Ascending aorta (tissue), 2 donors: ENCODE results near the gene KRTAP9-7. TPM values are rescaled to one million over a fixed set of nuclear protein-coding genes. Genes with fewer than 3 reads are reported as not detected.

Experiments
- DNase-seq, 2 donors: peaks; one replicate each; pipeline ENCODE4 v3.0.0-alpha.2; 2019; ENCODE audit warnings: low spot score in 2 of 2
- H3K27ac ChIP-seq, 2 donors: fragments of 200-600 bp; sonication (generic); one replicate each; pipeline ENCODE4 v1.5.1; 2016 to 2017; ENCODE audit warnings: mild to moderate bottlenecking in 1 of 2
- H3K27me3 ChIP-seq: fragments of 200-600 bp; sonication (generic); one replicate; pipeline ENCODE4 v1.5.1; 2017
- H3K36me3 ChIP-seq, 2 donors: fragments of 200-600 bp; sonication (generic); one replicate each; pipeline ENCODE4 v1.5.1; 2016
- H3K4me1 ChIP-seq, 2 donors: fragments of 200-600 bp; sonication (generic); one replicate each; pipeline ENCODE4 v1.5.1; 2016 to 2017; ENCODE audit warnings: mild to moderate bottlenecking in 1 of 2
- H3K4me3 ChIP-seq, 2 donors: fragments of 200-600 bp; sonication (generic); one replicate each; pipeline ENCODE4 v1.5.1; 2016 to 2017; ENCODE audit warnings: mild to moderate bottlenecking in 1 of 2
- H3K9me3 ChIP-seq, 2 donors: fragments of 200-600 bp; sonication (generic); one replicate each; pipeline ENCODE4 v1.5.1; 2016
- CTCF ChIP-seq, 3 experiments: fragments of 200-600 bp in 2 of 3; fragments of 450-650 bp in 1 of 3; sonication (generic) in 2 of 3; IDR thresholded peaks; one replicate each; pipeline ENCODE4 v1.5.1; 2016 to 2019; ENCODE audit warnings: antibody characterized with exemption in 3 of 3, mild to moderate bottlenecking in 1 of 3, moderate library complexity in 1 of 3
- intact Hi-C: fragments of 100-400 bp; cut with DNase I; formaldehyde crosslinking; loops from one replicate; pipeline ENCODE4 v1.15.1; 2023
- total RNA-seq: library from RNA; depleted of rRNA; stranded (reverse); fragments of >200 nt; gene quantifications from one replicate; pipeline ENCODE4 v1.1.0, GENCODE V29; 2016

The KRTAP9-7 gene
- total RNA-seq, 1 donor from 2014 or later: not detected

DNA sequence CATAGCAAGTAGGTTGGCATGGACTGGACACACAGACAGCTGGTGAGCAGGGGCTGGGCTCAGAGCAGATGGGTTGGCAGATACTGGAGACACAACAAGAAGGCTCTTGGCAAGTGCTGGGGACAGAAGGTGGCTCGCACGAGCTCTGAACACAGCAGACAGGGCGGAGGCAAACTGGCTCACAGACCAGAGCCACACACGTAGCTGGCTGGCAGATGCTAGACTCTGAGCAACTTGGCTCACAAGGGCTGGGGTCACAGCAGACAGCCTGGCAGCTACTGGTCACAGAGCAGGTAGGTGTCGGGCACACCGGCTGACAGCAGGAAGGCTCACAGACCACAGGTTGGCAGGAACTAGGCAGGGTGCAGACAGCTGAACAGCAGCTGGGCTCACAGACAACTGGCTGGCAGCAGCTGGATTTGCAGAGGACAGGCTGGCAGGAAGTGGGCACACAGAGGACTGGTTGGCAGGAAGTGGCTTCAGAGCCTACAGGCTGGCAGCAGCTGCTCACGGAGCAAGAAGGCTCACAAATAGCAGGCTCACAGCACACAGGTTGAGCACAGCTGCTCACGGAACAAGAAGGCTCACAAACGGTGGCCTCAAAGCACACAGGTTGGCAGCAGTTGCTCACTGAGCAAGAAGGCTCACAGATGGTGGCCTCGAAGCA, 32.9 kb downstream of the KRTAP9-7 start:
- TF ChIP-seq CTCF (IDR thresholded peaks at IDR 0.05): no peak
- intact Hi-C loops: no loop called here
- peak in 1 of 2 donors; percentile 71 for DNase-seq
- Histone ChIP-seq H3K27ac (no peak overlapping the region), H3K4me1 (no peaks in the 10 kb centered on the region), H3K36me3 (no peaks in the 10 kb centered on the region), H3K9me3 (no peaks in the 10 kb centered on the region), H3K4me3 (no peak overlapping the region), H3K27me3 (no peaks in the 10 kb centered on the region)

DNA sequence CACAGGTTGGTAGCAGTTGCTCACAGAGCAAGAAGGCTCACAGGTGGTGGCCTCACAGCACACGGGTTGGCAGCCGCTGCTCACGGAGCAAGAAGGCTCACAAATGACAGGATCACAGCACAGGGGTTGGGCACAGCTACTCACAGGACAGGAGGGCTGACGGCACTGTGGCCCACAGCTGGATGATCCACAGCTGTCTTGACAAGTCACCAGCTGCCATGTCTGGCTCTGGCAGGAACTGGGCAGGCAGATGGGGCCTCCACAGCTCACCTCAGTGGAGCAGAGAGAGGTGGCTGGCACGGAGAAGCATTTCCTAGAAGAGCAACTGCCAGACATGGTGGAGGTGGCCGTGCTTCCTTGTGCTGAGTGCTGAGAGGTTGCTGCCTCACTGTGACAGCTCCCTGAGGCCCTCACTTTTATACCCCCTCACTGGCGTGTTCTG, 33.4 kb downstream of the KRTAP9-7 start, which contains the start of gene KRTAP16-1:
TSS of gene KRTAP16-1 (minus strand) at position 392 of the 442 bp plus-strand sequence. CDS start at position 336, 56 bp downstream.
- Histone ChIP-seq H3K27ac (no peak within 1 kb of the TSS), H3K36me3 (no peaks in the 10 kb centered on the region), H3K4me3 (no peak within 1 kb of the TSS), H3K27me3 (no peaks in the 10 kb centered on the region), H3K9me3 (no peaks in the 10 kb centered on the region), H3K4me1 (no peaks in the 10 kb centered on the region)
- intact Hi-C loops: no loop called here
- no peak for TF ChIP-seq CTCF (IDR thresholded peaks at IDR 0.05)
- DNase-seq: no peak

GRCh38 chr17:41311111-41311510, 35.6 kb downstream of the KRTAP9-7 start:
- Histone ChIP-seq H3K9me3 (no peaks in the 10 kb centered on the region), H3K27me3 (no peaks in the 10 kb centered on the region), H3K4me1 (no peaks in the 10 kb centered on the region), H3K27ac (no peak overlapping the region), H3K4me3 (no peak overlapping the region), H3K36me3 (no peaks in the 10 kb centered on the region)
- no peak for TF ChIP-seq CTCF (IDR thresholded peaks at IDR 0.05)
- intact Hi-C loops: loop anchor here (10.0 kb wide), 1 partner anchor 314 kb away; the partner anchor contains the start of gene KRT17
- DNase-seq: no peak

DNA sequence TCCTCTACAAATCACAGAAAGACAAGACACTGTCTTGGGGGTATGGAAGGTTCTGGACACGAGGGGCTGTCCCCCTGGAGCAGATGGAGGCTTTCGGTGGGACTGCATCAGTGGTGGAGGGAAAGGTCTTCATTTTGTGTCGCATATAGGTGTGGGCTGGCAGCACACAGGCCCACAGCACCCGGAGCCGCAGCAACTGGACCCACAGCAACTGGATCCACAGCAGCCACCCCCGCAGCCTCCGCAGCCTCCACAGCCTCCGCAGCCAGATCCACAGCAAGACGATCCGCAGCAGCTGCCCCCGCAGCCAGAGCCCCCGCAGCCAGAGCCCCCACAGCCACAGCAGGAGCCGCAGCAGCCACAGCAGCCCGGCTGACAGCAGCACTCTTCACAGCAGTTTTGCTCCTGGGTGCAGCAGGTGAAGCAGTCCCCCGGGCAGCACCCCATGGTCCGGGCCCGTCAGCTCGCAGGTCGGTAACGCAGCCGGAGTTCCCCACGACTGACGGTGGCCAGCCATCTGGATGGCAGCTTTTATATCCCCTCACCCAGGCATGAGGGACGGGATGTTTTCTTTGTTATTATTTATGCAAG, 39.8 kb downstream of the KRTAP9-7 start, which contains the start of gene KRTAP17-1:
TSS of gene KRTAP17-1 (minus strand) at position 507 of the 591 bp plus-strand sequence. CDS start at position 447, 60 bp downstream.
- DNase-seq: no peak

More for the DNA sequence above, 39.8 kb downstream of the KRTAP9-7 start, which contains the start of gene KRTAP17-1:
- no peaks in the 10 kb centered on the region for H3K36me3 ChIP-seq
- H3K9me3 ChIP-seq: peaks cover 0 to 4% of the 10 kb centered on the region in 2 donors
- no peak within 1 kb of the TSS for H3K4me3 ChIP-seq
- TF ChIP-seq CTCF (IDR thresholded peaks at IDR 0.05): no peak
- H3K4me1 ChIP-seq: no peaks in the 10 kb centered on the region
- intact Hi-C loops: loop anchor here (10.0 kb wide), 1 partner anchor 310 kb away; the partner anchor contains the start of gene KRT17
- H3K27me3 ChIP-seq: no peaks in the 10 kb centered on the region
- H3K27ac ChIP-seq: no peak within 1 kb of the TSS
